H1 (cell line): ENCODE measurements around the gene SMYD3. TPM values are rescaled to one million over a fixed set of nuclear protein-coding genes. Genes with fewer than 3 reads are reported as not detected.

Source experiments
- CTBP2 ChIP-seq: IDR thresholded peaks from 2 replicates; pipeline ENCODE4 v1.7.0; 2011; ENCODE audit warnings: borderline replicate concordance, mild to moderate bottlenecking, moderate library complexity, mixed read lengths, low read length; ENCODE audit not compliant: insufficient read depth, insufficient read length
- EGR1 ChIP-seq: IDR thresholded peaks from 2 replicates; pipeline ENCODE4 v1.6.1; 2011; ENCODE audit warnings: low read depth, low read length, borderline replicate concordance
- KDM5A ChIP-seq: fragments of 200-600 bp; IDR thresholded peaks from 2 replicates; pipeline ENCODE4 v1.7.1; 2012; ENCODE audit warnings: mild to moderate bottlenecking, low read length, inconsistent platforms, mixed read lengths
- NRF1 ChIP-seq: IDR thresholded peaks from 2 replicates; pipeline ENCODE4 v1.6.1; 2011; ENCODE audit warnings: mild to moderate bottlenecking, low read depth, low read length, improper control_type of control experiment
- RXRA ChIP-seq: IDR thresholded peaks from 2 replicates; pipeline ENCODE4 v1.6.1; 2011; ENCODE audit warnings: low read depth, mild to moderate bottlenecking, low read length, moderate library complexity; ENCODE audit not compliant: insufficient read depth
- polyA plus RNA-seq, 7 experiments: library from polyadenylated mRNA; depleted of rRNA in 3 of 7; stranded (reverse) in 5 of 7; unstranded in 2 of 7; fragments of >200 nt in 5 of 7; fragments of 200-250 nt in 2 of 7; gene quantifications; 1 replicate in 5 of 7; 2 replicates in 1 of 7; 4 replicates in 1 of 7; pipeline versions ENCODE4 v1.2.1 to v1.2.3, GENCODE V29; 2011 to 2013; ENCODE audit warnings: missing spikeins in 2 of 7, mixed read lengths in 2 of 7
- total RNA-seq: library from RNA; stranded (reverse); fragmentation: NEBNext Ultra II Directional; extraction: Animal tissue kit (Norgen Biotek cat#: 25700); gene quantifications from 2 replicates; pipeline ENCODE4 v1.2.1, GENCODE V29; 2021
- TF ChIP-seq, protein P1 (sequence below): fragments of 300-600 bp; sonication (generic); IDR thresholded peaks from 2 replicates; pipeline ENCODE4 v1.7.1; 2012; ENCODE audit warnings: low read length, moderate library complexity, mild to moderate bottlenecking, inconsistent platforms; ENCODE audit not compliant: insufficient replicate concordance

Gene SMYD3
- total and polyA plus RNA-seq, 2 of the 8 experiments (the other 6 are each of a cell fraction or from before 2014, with no cell fraction given): 17.3 to 25.4 TPM

- TF ChIP-seq EGR1: no peak
- TF ChIP-seq, protein P1, sequence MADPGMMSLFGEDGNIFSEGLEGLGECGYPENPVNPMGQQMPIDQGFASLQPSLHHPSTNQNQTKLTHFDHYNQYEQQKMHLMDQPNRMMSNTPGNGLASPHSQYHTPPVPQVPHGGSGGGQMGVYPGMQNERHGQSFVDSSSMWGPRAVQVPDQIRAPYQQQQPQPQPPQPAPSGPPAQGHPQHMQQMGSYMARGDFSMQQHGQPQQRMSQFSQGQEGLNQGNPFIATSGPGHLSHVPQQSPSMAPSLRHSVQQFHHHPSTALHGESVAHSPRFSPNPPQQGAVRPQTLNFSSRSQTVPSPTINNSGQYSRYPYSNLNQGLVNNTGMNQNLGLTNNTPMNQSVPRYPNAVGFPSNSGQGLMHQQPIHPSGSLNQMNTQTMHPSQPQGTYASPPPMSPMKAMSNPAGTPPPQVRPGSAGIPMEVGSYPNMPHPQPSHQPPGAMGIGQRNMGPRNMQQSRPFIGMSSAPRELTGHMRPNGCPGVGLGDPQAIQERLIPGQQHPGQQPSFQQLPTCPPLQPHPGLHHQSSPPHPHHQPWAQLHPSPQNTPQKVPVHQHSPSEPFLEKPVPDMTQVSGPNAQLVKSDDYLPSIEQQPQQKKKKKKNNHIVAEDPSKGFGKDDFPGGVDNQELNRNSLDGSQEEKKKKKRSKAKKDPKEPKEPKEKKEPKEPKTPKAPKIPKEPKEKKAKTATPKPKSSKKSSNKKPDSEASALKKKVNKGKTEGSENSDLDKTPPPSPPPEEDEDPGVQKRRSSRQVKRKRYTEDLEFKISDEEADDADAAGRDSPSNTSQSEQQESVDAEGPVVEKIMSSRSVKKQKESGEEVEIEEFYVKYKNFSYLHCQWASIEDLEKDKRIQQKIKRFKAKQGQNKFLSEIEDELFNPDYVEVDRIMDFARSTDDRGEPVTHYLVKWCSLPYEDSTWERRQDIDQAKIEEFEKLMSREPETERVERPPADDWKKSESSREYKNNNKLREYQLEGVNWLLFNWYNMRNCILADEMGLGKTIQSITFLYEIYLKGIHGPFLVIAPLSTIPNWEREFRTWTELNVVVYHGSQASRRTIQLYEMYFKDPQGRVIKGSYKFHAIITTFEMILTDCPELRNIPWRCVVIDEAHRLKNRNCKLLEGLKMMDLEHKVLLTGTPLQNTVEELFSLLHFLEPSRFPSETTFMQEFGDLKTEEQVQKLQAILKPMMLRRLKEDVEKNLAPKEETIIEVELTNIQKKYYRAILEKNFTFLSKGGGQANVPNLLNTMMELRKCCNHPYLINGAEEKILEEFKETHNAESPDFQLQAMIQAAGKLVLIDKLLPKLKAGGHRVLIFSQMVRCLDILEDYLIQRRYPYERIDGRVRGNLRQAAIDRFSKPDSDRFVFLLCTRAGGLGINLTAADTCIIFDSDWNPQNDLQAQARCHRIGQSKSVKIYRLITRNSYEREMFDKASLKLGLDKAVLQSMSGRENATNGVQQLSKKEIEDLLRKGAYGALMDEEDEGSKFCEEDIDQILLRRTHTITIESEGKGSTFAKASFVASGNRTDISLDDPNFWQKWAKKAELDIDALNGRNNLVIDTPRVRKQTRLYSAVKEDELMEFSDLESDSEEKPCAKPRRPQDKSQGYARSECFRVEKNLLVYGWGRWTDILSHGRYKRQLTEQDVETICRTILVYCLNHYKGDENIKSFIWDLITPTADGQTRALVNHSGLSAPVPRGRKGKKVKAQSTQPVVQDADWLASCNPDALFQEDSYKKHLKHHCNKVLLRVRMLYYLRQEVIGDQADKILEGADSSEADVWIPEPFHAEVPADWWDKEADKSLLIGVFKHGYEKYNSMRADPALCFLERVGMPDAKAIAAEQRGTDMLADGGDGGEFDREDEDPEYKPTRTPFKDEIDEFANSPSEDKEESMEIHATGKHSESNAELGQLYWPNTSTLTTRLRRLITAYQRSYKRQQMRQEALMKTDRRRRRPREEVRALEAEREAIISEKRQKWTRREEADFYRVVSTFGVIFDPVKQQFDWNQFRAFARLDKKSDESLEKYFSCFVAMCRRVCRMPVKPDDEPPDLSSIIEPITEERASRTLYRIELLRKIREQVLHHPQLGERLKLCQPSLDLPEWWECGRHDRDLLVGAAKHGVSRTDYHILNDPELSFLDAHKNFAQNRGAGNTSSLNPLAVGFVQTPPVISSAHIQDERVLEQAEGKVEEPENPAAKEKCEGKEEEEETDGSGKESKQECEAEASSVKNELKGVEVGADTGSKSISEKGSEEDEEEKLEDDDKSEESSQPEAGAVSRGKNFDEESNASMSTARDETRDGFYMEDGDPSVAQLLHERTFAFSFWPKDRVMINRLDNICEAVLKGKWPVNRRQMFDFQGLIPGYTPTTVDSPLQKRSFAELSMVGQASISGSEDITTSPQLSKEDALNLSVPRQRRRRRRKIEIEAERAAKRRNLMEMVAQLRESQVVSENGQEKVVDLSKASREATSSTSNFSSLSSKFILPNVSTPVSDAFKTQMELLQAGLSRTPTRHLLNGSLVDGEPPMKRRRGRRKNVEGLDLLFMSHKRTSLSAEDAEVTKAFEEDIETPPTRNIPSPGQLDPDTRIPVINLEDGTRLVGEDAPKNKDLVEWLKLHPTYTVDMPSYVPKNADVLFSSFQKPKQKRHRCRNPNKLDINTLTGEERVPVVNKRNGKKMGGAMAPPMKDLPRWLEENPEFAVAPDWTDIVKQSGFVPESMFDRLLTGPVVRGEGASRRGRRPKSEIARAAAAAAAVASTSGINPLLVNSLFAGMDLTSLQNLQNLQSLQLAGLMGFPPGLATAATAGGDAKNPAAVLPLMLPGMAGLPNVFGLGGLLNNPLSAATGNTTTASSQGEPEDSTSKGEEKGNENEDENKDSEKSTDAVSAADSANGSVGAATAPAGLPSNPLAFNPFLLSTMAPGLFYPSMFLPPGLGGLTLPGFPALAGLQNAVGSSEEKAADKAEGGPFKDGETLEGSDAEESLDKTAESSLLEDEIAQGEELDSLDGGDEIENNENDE: no peak
- TF ChIP-seq KDM5A: no peak
- no peak for TF ChIP-seq CTBP2
- TF ChIP-seq RXRA: no peak
- TF ChIP-seq NRF1: no peak
Measured at GRCh38 chr1:246068619-246069509, 438.2 kb downstream of the SMYD3 start (continued).
